HG03520 (cell line): ENCODE measurements around the gene VEGFA.

Source experiments
- ATAC-seq: cut with Tn5 transposase; IDR thresholded peaks from one replicate; pipeline ENCODE4 v1.9.1; 2021; ENCODE audit warnings: mild to moderate bottlenecking, moderate library complexity; ENCODE audit not compliant: unreplicated experiment

Gene VEGFA

GRCh38 chr6:43771858-43772680, 2.1 kb downstream of the VEGFA start:
- ATAC-seq, result no peak

DNA sequence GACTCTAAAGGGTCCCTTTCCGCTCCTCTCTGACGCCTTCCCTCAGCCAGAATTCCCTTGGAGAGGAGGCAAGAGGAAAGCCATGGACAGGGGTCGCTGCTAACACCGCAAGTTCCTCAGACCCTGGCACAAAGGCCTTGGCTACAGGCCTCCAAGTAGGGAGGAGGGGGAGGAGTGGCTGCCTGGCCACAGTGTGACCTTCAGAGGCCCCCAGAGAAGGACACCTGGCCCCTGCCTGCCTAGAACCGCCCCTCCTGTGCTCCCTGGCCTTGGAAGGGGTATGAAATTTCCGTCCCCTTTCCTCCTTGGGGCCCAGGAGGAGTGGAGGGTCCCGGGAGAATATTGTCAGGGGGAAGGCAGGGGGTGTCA, 2.7 kb downstream of the VEGFA start:
- no peak for ATAC-seq

GRCh38 chr6:43773050-43773979, 3.3 kb downstream of the VEGFA start:
- no peak for ATAC-seq

DNA sequence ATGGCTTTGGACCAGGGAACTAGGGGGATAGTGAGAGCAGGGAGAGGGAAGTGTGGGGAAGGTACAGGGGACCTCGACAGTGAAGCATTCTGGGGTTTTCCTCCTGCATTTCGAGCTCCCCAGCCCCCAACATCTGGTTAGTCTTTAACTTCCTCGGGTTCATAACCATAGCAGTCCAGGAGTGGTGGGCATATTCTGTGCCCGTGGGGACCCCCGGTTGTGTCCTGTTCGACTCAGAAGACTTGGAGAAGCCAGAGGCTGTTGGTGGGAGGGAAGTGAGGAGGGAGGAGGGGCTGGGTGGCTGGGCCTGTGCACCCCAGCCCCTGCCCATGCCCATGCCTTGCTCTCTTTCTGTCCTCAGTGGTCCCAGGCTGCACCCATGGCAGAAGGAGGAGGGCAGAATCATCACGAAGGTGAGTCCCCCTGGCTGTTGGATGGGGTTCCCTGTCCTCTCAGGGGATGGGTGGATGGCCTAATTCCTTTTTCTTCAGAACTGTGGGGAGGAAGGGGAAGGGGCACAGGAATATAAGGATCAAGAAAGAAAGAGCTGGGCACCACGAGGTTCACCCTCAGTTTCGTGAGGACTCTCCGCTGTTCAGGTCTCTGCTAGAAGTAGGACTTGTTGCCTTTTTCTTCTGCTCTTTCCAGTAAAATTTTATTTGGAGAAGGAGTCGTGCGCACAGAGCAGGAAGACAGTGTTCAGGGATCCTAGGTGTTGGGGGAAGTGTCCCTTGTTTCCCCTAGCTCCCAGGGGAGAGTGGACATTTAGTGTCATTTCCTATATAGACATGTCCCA, 4.2 kb downstream of the VEGFA start:
- ATAC-seq, result no peak

- no peak for ATAC-seq
Measured at GRCh38 chr6:43774776-43775534, 4.9 kb downstream of the VEGFA start.

DNA sequence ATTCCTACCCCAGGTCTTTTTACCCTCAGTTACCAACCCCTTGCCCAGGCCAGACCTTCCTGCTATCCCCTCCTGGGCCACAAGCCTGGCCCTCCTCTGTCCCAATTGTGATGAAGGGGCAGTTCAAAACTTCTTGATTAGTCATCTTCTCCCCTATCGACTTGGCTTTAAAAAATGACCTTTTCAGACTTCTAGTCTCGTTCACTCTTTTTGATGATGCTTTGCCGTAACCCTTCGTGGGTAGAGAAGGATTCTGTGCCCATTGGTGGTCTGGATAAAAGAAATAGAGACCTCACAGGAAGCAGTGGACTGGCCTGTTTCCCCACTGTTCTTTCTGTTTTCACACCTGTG, 5.5 kb downstream of the VEGFA start:
- no peak for ATAC-seq

DNA sequence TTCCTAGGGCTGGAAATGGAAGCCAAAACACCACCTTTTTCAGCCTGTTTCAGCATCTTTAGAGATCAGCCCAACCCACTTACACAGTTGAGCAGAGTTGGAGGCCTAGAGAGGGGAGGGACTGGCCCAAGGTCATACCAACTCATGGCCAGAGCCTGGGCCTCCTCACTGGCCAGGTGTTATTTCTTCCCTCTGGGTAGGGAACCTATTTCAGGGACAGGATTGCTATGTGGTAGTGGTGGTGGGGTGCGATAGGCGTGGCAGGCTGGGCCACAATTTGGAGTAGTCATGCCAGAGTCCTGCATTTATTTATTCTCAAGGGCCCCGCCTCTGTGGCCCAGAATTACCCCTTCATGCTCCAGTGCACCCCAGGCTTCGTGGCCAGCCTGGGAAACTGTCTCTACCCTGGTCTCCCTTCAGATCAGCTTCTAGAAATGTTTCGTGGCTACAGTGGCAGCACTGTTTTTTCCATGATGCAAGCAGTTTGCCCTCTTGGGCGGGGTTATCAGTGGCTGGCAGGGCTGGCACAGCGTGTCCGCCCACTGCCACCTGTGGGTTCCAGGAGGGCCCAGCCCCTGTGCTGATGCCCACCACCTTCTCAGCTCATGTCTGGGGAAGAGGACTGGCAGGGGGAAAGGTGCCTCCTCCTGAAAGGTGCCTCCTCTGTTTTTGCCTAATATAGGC, 6.2 kb downstream of the VEGFA start:
- no peak for ATAC-seq

GRCh38 chr6:43776799-43777776, 7.1 kb downstream of the VEGFA start:
- no peak for ATAC-seq

GRCh38 chr6:43778131-43778855, 8.3 kb downstream of the VEGFA start:
- no peak for ATAC-seq

- ATAC-seq, result no peak
Measured at GRCh38 chr6:43778976-43779851, 9.2 kb downstream of the VEGFA start.

DNA sequence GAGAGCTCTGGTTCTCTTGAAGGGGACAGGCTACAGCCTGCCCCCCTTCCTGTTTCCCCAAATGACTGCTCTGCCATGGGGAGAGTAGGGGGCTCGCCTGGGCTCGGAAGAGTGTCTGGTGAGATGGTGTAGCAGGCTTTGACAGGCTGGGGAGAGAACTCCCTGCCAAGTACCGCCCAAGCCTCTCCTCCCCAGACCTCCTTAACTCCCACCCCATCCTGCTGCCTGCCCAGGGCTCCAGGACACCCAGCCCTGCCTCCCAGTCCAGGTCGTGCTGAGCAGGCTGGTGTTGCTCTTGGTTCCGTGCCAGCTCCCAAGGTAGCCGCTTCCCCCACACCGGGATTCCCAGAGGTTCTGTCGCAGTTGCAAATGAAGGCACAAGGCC, 9.8 kb downstream of the VEGFA start:
- no peak for ATAC-seq

DNA sequence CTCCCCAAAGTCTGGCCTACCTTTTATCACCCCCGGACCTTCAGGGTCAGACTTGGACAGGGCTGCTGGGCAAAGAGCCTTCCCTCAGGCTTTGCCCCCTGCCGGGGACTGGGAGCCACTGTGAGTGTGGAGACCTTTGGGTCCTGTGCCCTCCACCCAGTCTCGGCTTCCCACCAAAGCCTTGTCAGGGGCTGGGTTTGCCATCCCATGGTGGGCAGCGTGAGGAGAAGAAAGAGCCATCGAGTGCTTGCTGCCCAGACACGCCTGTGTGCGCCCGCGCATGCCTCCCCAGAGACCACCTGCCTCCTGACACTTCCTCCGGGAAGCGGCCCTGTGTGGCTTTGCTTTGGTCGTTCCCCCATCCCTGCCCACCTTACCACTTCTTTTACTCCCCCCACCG, 10.3 kb downstream of the VEGFA start:
- no peak for ATAC-seq

- no peak for ATAC-seq
Measured at GRCh38 chr6:43780941-43781928, 11.2 kb downstream of the VEGFA start.

- no peak for ATAC-seq
Measured at GRCh38 chr6:43781941-43782704, 12.1 kb downstream of the VEGFA start.

GRCh38 chr6:43782764-43783513, 12.9 kb downstream of the VEGFA start:
- ATAC-seq, result no peak
